ENCODE results near the gene PLEKHA7. TPM values are rescaled to one million over a fixed set of nuclear protein-coding genes. Genes with fewer than 3 reads are reported as not detected.

PLEKHA7 gene
- total and polyA plus RNA-seq, 2 of the 4 experiments (the other 2 are of a cell fraction), result 0.12 TPM; not detected in 1

GRCh38 chr11:16879690-16880089 is 134.5 kb downstream of the PLEKHA7 start:
- Histone ChIP-seq H3K9ac (ENCODE audit: low read depth, low read length) (no peak overlapping the region), H2AFZ (replicated peaks; ENCODE audit: low read length, poor library complexity) (no peak overlapping the region), H3K9me3 (ENCODE audit: control insufficient read depth, insufficient read depth, low read length) (no peaks in the 10 kb centered on the region), H3K14ac (replicated peaks; ENCODE audit: low read depth, low read length) (no peak overlapping the region), H4K8ac (ENCODE audit: low read depth in 2 of 2, low read length in 2 of 2) (no peak overlapping the region), H3K4ac (ENCODE audit: low read depth, low read length) (no peak overlapping the region), H3K27ac (ENCODE audit: insufficient read depth, low read length) (no peak overlapping the region), H3K18ac (ENCODE audit: low read depth, low read length) (no peak overlapping the region), H2BK20ac (ENCODE audit: low read depth, low read length) (no peak overlapping the region), H3K27me3 (ENCODE audit: control insufficient read depth, insufficient read depth, low read length) (peaks cover 13% of the 10 kb centered on the region), H3K4me3 (ENCODE audit: insufficient read depth, low read depth, low read length) (no peak overlapping the region), H3K4me1 (ENCODE audit: control insufficient read depth, insufficient read depth, low read length) (no peaks in the 10 kb centered on the region), H4K5ac (ENCODE audit: low read depth, low read length) (no peak overlapping the region), H4K91ac (ENCODE audit: insufficient read depth, low read depth, low read length) (no peak overlapping the region), H3K36me3 (ENCODE audit: control insufficient read depth, insufficient read depth, low read length) (no peaks in the 10 kb centered on the region), H3K79me1 (ENCODE audit: low read depth in 1 of 2, low read length in 2 of 2) (no peaks in the 10 kb centered on the region), H2BK5ac (ENCODE audit: low read depth, low read length, poor library complexity, severe bottlenecking) (no peak overlapping the region), H2AK5ac (ENCODE audit: low read depth, low read length) (no peak overlapping the region), H3K56ac (ENCODE audit: extremely low read depth, insufficient read depth, low read length) (no peak overlapping the region), H3K4me2 (ENCODE audit: low read depth, low read length) (no peak overlapping the region), H2AK9ac (replicated peaks; ENCODE audit: low read depth, low read length, poor library complexity) (no peak overlapping the region), H4K20me1 (ENCODE audit: insufficient read depth, low read length) (no peaks in the 10 kb centered on the region), H3K23ac (ENCODE audit: low read depth, low read length) (no peak overlapping the region), H2BK120ac (ENCODE audit: low read depth, low read length) (no peak overlapping the region), H3K9me1 (ENCODE audit: insufficient read depth, low read length) (no peaks in the 10 kb centered on the region), H2BK15ac (ENCODE audit: low read depth, low read length) (no peak overlapping the region)
- ChIA-PET CTCF (no interaction called here), POLR2A (ENCODE audit: unreplicated experiment) (no interaction called here)
- no peak for TF ChIP-seq ELK1 (IDR thresholded peaks at IDR 0.05; ENCODE audit: borderline replicate concordance, low read depth, low read length)
- no peak for TF ChIP-seq RAD21 (IDR thresholded peaks at IDR 0.05; ENCODE audit: low read length)
- no peak for TF ChIP-seq CHD1 (IDR thresholded peaks at IDR 0.05; ENCODE audit: low read depth, low read length)
- no peak for TF ChIP-seq RFX5 (IDR thresholded peaks at IDR 0.05; ENCODE audit: low read depth, low read length)
- no peak for TF ChIP-seq MAZ (IDR thresholded peaks at IDR 0.05; ENCODE audit: borderline replicate concordance, low read depth, low read length)
- no peak for TF ChIP-seq MXI1 (IDR thresholded peaks at IDR 0.05; ENCODE audit: borderline replicate concordance, low read depth, low read length)
- TF ChIP-seq MAFK (IDR thresholded peaks at IDR 0.05; ENCODE audit: low read depth, low read length), result no peak
- no peak for TF ChIP-seq CEBPB (IDR thresholded peaks at IDR 0.05; ENCODE audit: low read depth, low read length)
- TF ChIP-seq SMC3 (IDR thresholded peaks at IDR 0.05; ENCODE audit: low read depth, low read length), result no peak
- TF ChIP-seq NFE2L2 (IDR thresholded peaks at IDR 0.05; ENCODE audit: low read depth, low read length), result no peak
- TF ChIP-seq FOS (IDR thresholded peaks at IDR 0.05; ENCODE audit: low read depth, low read length), result no peak
- TF ChIP-seq BHLHE40 (IDR thresholded peaks at IDR 0.05; ENCODE audit: low read depth, low read length), result no peak
- no peak for TF ChIP-seq POLR2A (IDR thresholded peaks at IDR 0.05; ENCODE audit: low read depth, low read length)
- ATAC-seq (ENCODE audit: low read depth) (no peak), DNase-seq (no peak)
- in situ Hi-C loops (cut with MboI; ENCODE audit: low sequenced_read_pairs) (no loop called here), intact Hi-C loops (cut with micrococcal nuclease) (loop anchor here (5.0 kb wide), 1 partner anchor 92 kb away; no protein-coding TSS in a partner anchor), dilution Hi-C loops (cut with HindIII; ENCODE audit: low sequenced_read_pairs, unreplicated experiment) (no loop called here)
- no TSS peak for BruUV-seq (replicated peaks)
- WGBS, 2 experiments (ENCODE audit: extremely low coverage in 2 of 2, insufficient read length in 1 of 2), result no CpG with 5 or more reads among the region's 2 CpGs
